Pancreas (tissue), 10 donors: ENCODE measurements around the gene CTIF. TPM values are rescaled to one million over a fixed set of nuclear protein-coding genes. Genes with fewer than 3 reads are reported as not detected.

ENCODE experiments used
- ATAC-seq, 4 donors: fragments of 200-7000 bp; cut with Tn5 transposase; one replicate each; pipeline versions ENCODE4 v1.8.0 to v1.9.1; 2020; ENCODE audit warnings: mild to moderate bottlenecking in 4 of 4, moderate library complexity in 4 of 4
- DNase-seq, 6 donors: peaks; one replicate each; pipeline ENCODE4 v3.0.0-alpha.2; 2020
- FAIRE-seq: peaks from 2 replicates; lab custom pipeline; 2012; peaks lifted over from hg19 to GRCh38; lab: Jason Lieb, UNC
- H3K27ac ChIP-seq, 4 donors: fragments of 200-600 bp; sonication (generic); 1 replicate in 3 of 4; 2 replicates in 1 of 4; pipeline versions ENCODE4 v1.5.0 to v1.8.0; 2020
- H3K27me3 ChIP-seq, 4 donors: fragments of 200-600 bp; one replicate each; pipeline ENCODE4 v1.8.0; 2021
- H3K36me3 ChIP-seq, 3 donors: fragments of 200-600 bp; sonication (generic) in 1 of 3; one replicate each; pipeline versions ENCODE4 v1.5.0 to v1.8.0; 2020 to 2021
- H3K4me1 ChIP-seq, 3 donors: fragments of 200-600 bp; one replicate each; pipeline ENCODE4 v1.8.0; 2021
- H3K4me3 ChIP-seq, 4 donors: fragments of 200-600 bp; sonication (generic) in 2 of 4; one replicate each; pipeline versions ENCODE4 v1.5.0 to v1.8.0; 2020 to 2021
- H3K9me3 ChIP-seq, 4 donors: fragments of 200-600 bp; one replicate each; pipeline ENCODE4 v1.8.0; 2021
- WGBS, 2 donors: extraction: QIAGEN DNeasy Blood & Tissue Kit; methylation state at CpG; one replicate each; pipeline ENCODE4 v1.1.7; 2013; 5-methylcytosine and 5-hydroxymethylcytosine counted together
- intact Hi-C, 3 donors: fragments of 100-400 bp; cut with DNase I; formaldehyde crosslinking; loops; one replicate each; pipeline versions ENCODE4 v1.11.1 to v1.14.2; 2022
- polyA plus RNA-seq, 2 donors: library from polyadenylated mRNA; stranded (reverse); fragments of 200-250 nt; gene quantifications; one replicate each; pipeline ENCODE4 v1.2.3, GENCODE V29; 2013
- total RNA-seq, 6 donors: library from RNA; stranded (reverse); fragmentation: NEBNext Ultra II Directional in 4 of 6; extraction: Animal tissue kit (Norgen Biotek cat#: 25700) in 4 of 6; gene quantifications; one replicate each; pipeline versions ENCODE4 v1.2.1 to v1.2.4, GENCODE V29; 2021 to 2023
- TF ChIP-seq, protein P1 (sequence below), 4 donors: fragments of 200-600 bp; sonication (generic) in 3 of 4; IDR thresholded peaks; one replicate each; pipeline versions ENCODE4 v1.5.0 to v1.8.0; 2021; ENCODE audit warnings: antibody characterized with exemption in 4 of 4
- donor health status: healthy with polysubstance abuse.
- donor health status: DM: no; HTN: no; CAD: no; lungs with moderate emphysema.
- donor health status: DM: no; HTN: no; CAD: no.
- donor health status: control.
- donor health status: control.
- donor health status: Bipolar disorder and iron deficiency.
- donor health status: DM: yes; HTN: yes; CAD: no.
- donor health status: DM: no; HTN: no; CAD: no.
- donor health status: DM: no; HTN: no; CAD: no.
- donor health status: DM: yes; HTN: yes; CAD: no.

The CTIF gene
- total and polyA plus RNA-seq, 8 donors = 15.1 to 27.4 (median 16.7) TPM

DNA sequence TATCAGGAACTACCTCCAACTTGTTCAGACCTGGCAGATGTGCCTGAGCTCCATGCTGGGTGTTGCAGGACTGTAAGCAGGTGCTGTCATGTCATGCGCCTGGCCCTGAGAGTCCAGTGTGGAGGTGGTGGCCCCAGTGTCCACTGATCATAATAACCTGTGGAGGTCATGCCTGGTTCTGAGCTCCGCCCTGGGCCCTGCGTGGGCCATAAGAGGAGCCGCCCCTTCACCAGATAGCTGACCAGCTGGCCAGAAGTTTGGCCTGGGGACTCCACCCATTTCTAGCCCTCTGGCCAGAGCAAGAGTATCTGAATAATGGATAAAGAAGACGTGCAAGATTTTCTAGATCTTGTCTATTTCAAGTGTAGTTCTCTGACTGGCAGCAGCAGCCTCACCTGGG lies 72.4 kb downstream of the CTIF start:
- H3K4me3 ChIP-seq = no peak overlapping the region

DNA sequence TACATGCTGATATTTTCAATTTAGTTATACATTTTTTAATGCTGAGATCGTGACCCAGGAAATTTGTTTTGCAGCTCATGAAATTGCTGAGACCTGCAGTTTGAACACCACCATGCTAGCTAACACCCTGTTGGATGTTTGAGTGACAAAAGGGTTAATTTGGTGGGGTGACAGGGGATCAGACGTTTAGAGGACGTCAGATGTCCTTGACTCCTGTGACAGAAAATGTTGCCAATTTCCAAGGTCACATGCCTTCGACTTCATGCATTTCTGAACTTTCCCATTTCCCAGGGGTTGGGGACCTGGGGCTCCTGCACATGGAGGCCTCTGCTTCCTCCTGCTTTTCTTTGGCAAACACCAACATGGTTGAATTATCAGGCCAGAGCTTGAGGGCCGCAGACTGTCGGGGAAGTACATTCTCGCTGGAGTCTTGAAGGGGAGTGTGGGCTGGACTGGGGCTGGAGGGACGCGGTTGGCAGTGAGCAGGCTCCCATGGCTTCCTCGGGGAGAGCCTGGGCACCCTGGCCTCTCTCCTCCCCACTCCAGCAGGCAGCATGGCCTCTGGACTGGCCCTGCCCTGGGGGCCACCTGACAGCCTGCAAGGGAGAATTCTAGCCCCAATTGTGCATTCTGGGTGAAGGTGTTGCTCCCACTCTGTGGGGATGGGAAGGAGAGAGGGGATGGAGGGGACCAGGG lies 73.1 kb downstream of the CTIF start:
- no peak for ATAC-seq
- Histone ChIP-seq H3K9me3 (no peaks in the 10 kb centered on the region), H3K27me3 (no peaks in the 10 kb centered on the region), H3K4me1 (peaks cover 5 to 9% (median 6%) of the 10 kb centered on the region in 3 donors), H3K4me3 (no peak overlapping the region), H3K27ac (no peak overlapping the region), H3K36me3 (no peaks in the 10 kb centered on the region)
- no peak for DNase-seq
- TF ChIP-seq, protein P1, sequence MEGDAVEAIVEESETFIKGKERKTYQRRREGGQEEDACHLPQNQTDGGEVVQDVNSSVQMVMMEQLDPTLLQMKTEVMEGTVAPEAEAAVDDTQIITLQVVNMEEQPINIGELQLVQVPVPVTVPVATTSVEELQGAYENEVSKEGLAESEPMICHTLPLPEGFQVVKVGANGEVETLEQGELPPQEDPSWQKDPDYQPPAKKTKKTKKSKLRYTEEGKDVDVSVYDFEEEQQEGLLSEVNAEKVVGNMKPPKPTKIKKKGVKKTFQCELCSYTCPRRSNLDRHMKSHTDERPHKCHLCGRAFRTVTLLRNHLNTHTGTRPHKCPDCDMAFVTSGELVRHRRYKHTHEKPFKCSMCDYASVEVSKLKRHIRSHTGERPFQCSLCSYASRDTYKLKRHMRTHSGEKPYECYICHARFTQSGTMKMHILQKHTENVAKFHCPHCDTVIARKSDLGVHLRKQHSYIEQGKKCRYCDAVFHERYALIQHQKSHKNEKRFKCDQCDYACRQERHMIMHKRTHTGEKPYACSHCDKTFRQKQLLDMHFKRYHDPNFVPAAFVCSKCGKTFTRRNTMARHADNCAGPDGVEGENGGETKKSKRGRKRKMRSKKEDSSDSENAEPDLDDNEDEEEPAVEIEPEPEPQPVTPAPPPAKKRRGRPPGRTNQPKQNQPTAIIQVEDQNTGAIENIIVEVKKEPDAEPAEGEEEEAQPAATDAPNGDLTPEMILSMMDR (IDR thresholded peaks at IDR 0.05) = no peak
- WGBS, 2 donors = 68 to 72% methylated on average over 10 of the region's 10 CpGs
- FAIRE-seq = no peak
- intact Hi-C loops = no loop called here

More for the DNA sequence above, 72.4 kb downstream of the CTIF start:
- Histone ChIP-seq H3K27ac (no peak overlapping the region), H3K27me3 (no peaks in the 10 kb centered on the region), H3K36me3 (no peaks in the 10 kb centered on the region), H3K4me1 (peaks cover 1 to 6% (median 5%) of the 10 kb centered on the region in 3 donors), H3K9me3 (no peaks in the 10 kb centered on the region)
- DNase-seq (no peak), ATAC-seq (no peak), FAIRE-seq (no peak)
- TF ChIP-seq, protein P1 (IDR thresholded peaks at IDR 0.05) = no peak
- 95 to 100% methylated on average over 5 of the region's 5 CpGs for WGBS, 2 donors
- intact Hi-C loops = no loop called here

GRCh38 chr18:48612511-48612910 lies 73.7 kb downstream of the CTIF start:
- TF ChIP-seq, protein P1 (IDR thresholded peaks at IDR 0.05) = no peak
- ATAC-seq = no peak
- no peak for FAIRE-seq

GRCh38 chr18:48612917-48613316 lies 74.1 kb downstream of the CTIF start:
- ATAC-seq (no peak), FAIRE-seq (no peak), DNase-seq (no peak)
- Histone ChIP-seq H3K9me3 (no peaks in the 10 kb centered on the region), H3K4me1 (peaks cover 5 to 9% (median 6%) of the 10 kb centered on the region in 3 donors), H3K4me3 (no peak overlapping the region), H3K36me3 (no peaks in the 10 kb centered on the region), H3K27ac (no peak overlapping the region), H3K27me3 (no peaks in the 10 kb centered on the region)
- 64 to 69% methylated on average over 4 of the region's 4 CpGs for WGBS, 2 donors
- TF ChIP-seq, protein P1 (IDR thresholded peaks at IDR 0.05) = no peak
- intact Hi-C loops = no loop called here

More at GRCh38 chr18:48612511-48612910, 73.7 kb downstream of the CTIF start:
- Histone ChIP-seq H3K36me3 (no peaks in the 10 kb centered on the region), H3K27ac (no peak overlapping the region), H3K9me3 (no peaks in the 10 kb centered on the region), H3K4me1 (peaks cover 5 to 9% (median 6%) of the 10 kb centered on the region in 3 donors), H3K4me3 (no peak overlapping the region), H3K27me3 (no peaks in the 10 kb centered on the region)
- intact Hi-C loops = no loop called here
- peak in 1 of 6 donors; percentile 37 for DNase-seq
- 94 to 97% methylated on average over 6 of the region's 6 CpGs for whole genome bisulfite sequencing, 2 donors
